ENCODE measurements around the gene EEF2K.

- TF ChIP-seq, protein P1, sequence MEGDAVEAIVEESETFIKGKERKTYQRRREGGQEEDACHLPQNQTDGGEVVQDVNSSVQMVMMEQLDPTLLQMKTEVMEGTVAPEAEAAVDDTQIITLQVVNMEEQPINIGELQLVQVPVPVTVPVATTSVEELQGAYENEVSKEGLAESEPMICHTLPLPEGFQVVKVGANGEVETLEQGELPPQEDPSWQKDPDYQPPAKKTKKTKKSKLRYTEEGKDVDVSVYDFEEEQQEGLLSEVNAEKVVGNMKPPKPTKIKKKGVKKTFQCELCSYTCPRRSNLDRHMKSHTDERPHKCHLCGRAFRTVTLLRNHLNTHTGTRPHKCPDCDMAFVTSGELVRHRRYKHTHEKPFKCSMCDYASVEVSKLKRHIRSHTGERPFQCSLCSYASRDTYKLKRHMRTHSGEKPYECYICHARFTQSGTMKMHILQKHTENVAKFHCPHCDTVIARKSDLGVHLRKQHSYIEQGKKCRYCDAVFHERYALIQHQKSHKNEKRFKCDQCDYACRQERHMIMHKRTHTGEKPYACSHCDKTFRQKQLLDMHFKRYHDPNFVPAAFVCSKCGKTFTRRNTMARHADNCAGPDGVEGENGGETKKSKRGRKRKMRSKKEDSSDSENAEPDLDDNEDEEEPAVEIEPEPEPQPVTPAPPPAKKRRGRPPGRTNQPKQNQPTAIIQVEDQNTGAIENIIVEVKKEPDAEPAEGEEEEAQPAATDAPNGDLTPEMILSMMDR (conservative IDR thresholded peaks at IDR 0.05; ENCODE audit: low read length) = no peak
- no peak for TF ChIP-seq EZH2phosphoT487 (IDR thresholded peaks at IDR 0.05; ENCODE audit: borderline replicate concordance)
Measured at GRCh38 chr16:22194707-22195444, 11.2 kb upstream of the EEF2K start.
